IMR-90 (cell line): ENCODE results near the gene BCKDK.
"Not testable (repeated sequence)": the region's sequence is repeated elsewhere in the genome, so short reads cannot be mapped to it uniquely, and the experiment has no call there.

Source experiments
- BHLHE40 ChIP-seq: fragments of 150-350 bp; IDR thresholded peaks from 2 replicates; pipeline ENCODE4 v1.6.1; 2016; ENCODE audit warnings: mild to moderate bottlenecking, low read depth, low read length
- CEBPB ChIP-seq: IDR thresholded peaks from 2 replicates; pipeline ENCODE4 v1.6.1; 2012; ENCODE audit warnings: low read depth, low read length, improper control_type of control experiment
- FOS ChIP-seq: fragments of 150-350 bp; IDR thresholded peaks from 2 replicates; pipeline ENCODE4 v1.6.1; 2016; ENCODE audit warnings: low read depth, low read length
- MAZ ChIP-seq: IDR thresholded peaks from 2 replicates; pipeline ENCODE4 v1.6.1; 2012; ENCODE audit warnings: low read depth, mild to moderate bottlenecking, low read length, improper control_type of control experiment, moderate library complexity, borderline replicate concordance
- MXI1 ChIP-seq: IDR thresholded peaks from 2 replicates; pipeline ENCODE4 v1.6.1; 2012; ENCODE audit warnings: low read depth, mild to moderate bottlenecking, low read length, moderate library complexity, borderline replicate concordance
- NFE2L2 ChIP-seq: fragments of 150-350 bp; IDR thresholded peaks from 2 replicates; pipeline ENCODE4 v1.6.1; 2016; ENCODE audit warnings: low read depth, mild to moderate bottlenecking, low read length
- POLR2A ChIP-seq: IDR thresholded peaks from 2 replicates; pipeline ENCODE4 v1.6.1; 2012; ENCODE audit warnings: mild to moderate bottlenecking, low read depth, low read length
- RAD21 ChIP-seq: IDR thresholded peaks from 2 replicates; pipeline ENCODE4 v1.6.1; 2012; ENCODE audit warnings: low read length, improper control_type of control experiment
- SMC3 ChIP-seq: fragments of 150-350 bp; IDR thresholded peaks from 2 replicates; pipeline ENCODE4 v1.6.1; 2016; ENCODE audit warnings: low read depth, mild to moderate bottlenecking, antibody characterized with exemption, low read length, moderate library complexity
- TF ChIP-seq, protein P1 (sequence below): conservative IDR thresholded peaks from 2 replicates; pipeline ENCODE4 v1.5.1; 2012; ENCODE audit warnings: mild to moderate bottlenecking, low read depth, low read length, improper control_type of control experiment
- TF ChIP-seq, protein P2 (sequence below): fragments of 150-350 bp; IDR thresholded peaks from 2 replicates; pipeline ENCODE4 v1.6.1; 2017; ENCODE audit warnings: mild to moderate bottlenecking, antibody characterized with exemption, low read length, low read depth
- TF ChIP-seq, protein P3 (sequence below): fragments of 150-350 bp; IDR thresholded peaks from 2 replicates; pipeline ENCODE4 v1.6.1; 2016; ENCODE audit warnings: low read depth, mild to moderate bottlenecking, low read length, moderate library complexity, borderline replicate concordance

DNA sequence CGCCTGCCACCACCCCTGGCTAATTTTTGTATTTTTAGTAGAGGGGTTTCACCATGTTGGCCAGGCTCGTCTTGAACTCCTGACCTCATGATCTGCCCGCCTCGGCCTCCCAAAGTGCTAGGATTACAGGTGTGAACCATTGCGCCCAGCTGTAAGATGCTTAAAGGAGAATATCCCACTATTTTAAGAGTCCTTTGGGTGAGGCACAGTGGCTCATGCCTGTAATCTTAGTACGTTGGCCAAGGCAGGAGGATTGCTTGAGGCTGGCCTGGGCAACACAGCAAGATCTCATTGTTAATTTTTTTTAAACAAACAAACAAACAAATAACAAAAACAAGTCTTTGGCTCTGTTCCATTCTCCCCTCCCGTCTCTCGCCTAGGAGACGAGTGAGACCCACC lies 32.9 kb downstream of the BCKDK start:
- not testable (repeated sequence) for TF ChIP-seq CEBPB, RAD21, SMC3, POLR2A, BHLHE40, NFE2L2, FOS, MAZ, MXI1
- TF ChIP-seq, protein P1, sequence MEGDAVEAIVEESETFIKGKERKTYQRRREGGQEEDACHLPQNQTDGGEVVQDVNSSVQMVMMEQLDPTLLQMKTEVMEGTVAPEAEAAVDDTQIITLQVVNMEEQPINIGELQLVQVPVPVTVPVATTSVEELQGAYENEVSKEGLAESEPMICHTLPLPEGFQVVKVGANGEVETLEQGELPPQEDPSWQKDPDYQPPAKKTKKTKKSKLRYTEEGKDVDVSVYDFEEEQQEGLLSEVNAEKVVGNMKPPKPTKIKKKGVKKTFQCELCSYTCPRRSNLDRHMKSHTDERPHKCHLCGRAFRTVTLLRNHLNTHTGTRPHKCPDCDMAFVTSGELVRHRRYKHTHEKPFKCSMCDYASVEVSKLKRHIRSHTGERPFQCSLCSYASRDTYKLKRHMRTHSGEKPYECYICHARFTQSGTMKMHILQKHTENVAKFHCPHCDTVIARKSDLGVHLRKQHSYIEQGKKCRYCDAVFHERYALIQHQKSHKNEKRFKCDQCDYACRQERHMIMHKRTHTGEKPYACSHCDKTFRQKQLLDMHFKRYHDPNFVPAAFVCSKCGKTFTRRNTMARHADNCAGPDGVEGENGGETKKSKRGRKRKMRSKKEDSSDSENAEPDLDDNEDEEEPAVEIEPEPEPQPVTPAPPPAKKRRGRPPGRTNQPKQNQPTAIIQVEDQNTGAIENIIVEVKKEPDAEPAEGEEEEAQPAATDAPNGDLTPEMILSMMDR, result not testable (repeated sequence)
- TF ChIP-seq, protein P2, sequence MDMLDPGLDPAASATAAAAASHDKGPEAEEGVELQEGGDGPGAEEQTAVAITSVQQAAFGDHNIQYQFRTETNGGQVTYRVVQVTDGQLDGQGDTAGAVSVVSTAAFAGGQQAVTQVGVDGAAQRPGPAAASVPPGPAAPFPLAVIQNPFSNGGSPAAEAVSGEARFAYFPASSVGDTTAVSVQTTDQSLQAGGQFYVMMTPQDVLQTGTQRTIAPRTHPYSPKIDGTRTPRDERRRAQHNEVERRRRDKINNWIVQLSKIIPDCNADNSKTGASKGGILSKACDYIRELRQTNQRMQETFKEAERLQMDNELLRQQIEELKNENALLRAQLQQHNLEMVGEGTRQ, result not testable (repeated sequence)
- TF ChIP-seq, protein P3, sequence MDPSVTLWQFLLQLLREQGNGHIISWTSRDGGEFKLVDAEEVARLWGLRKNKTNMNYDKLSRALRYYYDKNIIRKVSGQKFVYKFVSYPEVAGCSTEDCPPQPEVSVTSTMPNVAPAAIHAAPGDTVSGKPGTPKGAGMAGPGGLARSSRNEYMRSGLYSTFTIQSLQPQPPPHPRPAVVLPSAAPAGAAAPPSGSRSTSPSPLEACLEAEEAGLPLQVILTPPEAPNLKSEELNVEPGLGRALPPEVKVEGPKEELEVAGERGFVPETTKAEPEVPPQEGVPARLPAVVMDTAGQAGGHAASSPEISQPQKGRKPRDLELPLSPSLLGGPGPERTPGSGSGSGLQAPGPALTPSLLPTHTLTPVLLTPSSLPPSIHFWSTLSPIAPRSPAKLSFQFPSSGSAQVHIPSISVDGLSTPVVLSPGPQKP, result not testable (repeated sequence)
